IMR-90 (cell line): ENCODE measurements around the gene AHCYL2. TPM values are rescaled to one million over a fixed set of nuclear protein-coding genes. Genes with fewer than 3 reads are reported as not detected.
A peak's percentile ranks its signal among the peaks of the same experiment; 100 is the strongest.

Experiments used
- ATAC-seq: fragments of 200-7000 bp; cut with Tn5 transposase; 2 replicates; pipeline ENCODE4 v1.9.1; 2020; ENCODE audit warnings: low read depth, mild to moderate bottlenecking, moderate library complexity
- BruUV-seq: library from RNA; stranded (reverse); fragments of 400-500 nt; replicated peaks from 2 replicates; lab custom pipeline; 2021; lab: Mats Ljungman, UMichigan
- CTCF ChIA-PET: fragments of 300-600 bp; formaldehyde crosslinking; extraction: SDS; loops from one replicate; lab custom pipeline; 2021; ENCODE audit warnings: antibody characterized with exemption; lab: Yijun Ruan, JAX
- POLR2A ChIA-PET: fragments of 300-600 bp; sonication (Branson Sonifier 250); formaldehyde crosslinking; loops from one replicate; lab custom pipeline; 2022; ENCODE audit warnings: antibody characterized with exemption; ENCODE audit not compliant: unreplicated experiment; lab: Charles Lee
- DNase-seq: peaks from one replicate; pipeline ENCODE4 v3.0.0; 2013
- H2AFZ ChIP-seq: replicated peaks from 2 replicates; pipeline ENCODE3; 2013; ENCODE audit warnings: low read length, mild to moderate bottlenecking; ENCODE audit not compliant: poor library complexity
- H2AK5ac ChIP-seq: 2 replicates; pipeline ENCODE4 v1.6.1; 2013; ENCODE audit warnings: low read depth, low read length, inconsistent platforms
- H2AK9ac ChIP-seq: replicated peaks from 2 replicates; pipeline ENCODE3; 2013; ENCODE audit warnings: mild to moderate bottlenecking, low read depth, low read length, moderate library complexity; ENCODE audit not compliant: poor library complexity
- H2BK120ac ChIP-seq: 2 replicates; pipeline ENCODE4 v1.6.1; 2013; ENCODE audit warnings: low read depth, low read length, inconsistent platforms
- H2BK15ac ChIP-seq: 3 replicates; pipeline ENCODE4 v1.6.1; 2013; ENCODE audit warnings: low read depth, low read length, inconsistent platforms
- H2BK20ac ChIP-seq: 2 replicates; pipeline ENCODE4 v1.6.1; 2013; ENCODE audit warnings: low read depth, mild to moderate bottlenecking, inconsistent platforms, low read length, moderate library complexity
- H2BK5ac ChIP-seq: 2 replicates; pipeline ENCODE4 v1.6.1; 2013; ENCODE audit warnings: mild to moderate bottlenecking, low read depth, low read length, inconsistent platforms; ENCODE audit not compliant: poor library complexity, severe bottlenecking
- H3K14ac ChIP-seq: replicated peaks from 2 replicates; pipeline ENCODE4 v1.6.1; 2013; ENCODE audit warnings: low read depth, low read length, inconsistent platforms
- H3K18ac ChIP-seq: 2 replicates; pipeline ENCODE4 v1.6.1; 2013; ENCODE audit warnings: low read depth, low read length, control low read depth
- H3K23ac ChIP-seq: 2 replicates; pipeline ENCODE4 v1.6.1; 2013; ENCODE audit warnings: low read depth, low read length, inconsistent platforms
- H3K27ac ChIP-seq: 2 replicates; pipeline ENCODE4 v1.5.1; 2013; ENCODE audit warnings: mild to moderate bottlenecking, control low read depth, low read length; ENCODE audit not compliant: insufficient read depth
- H3K27me3 ChIP-seq: 2 replicates; pipeline ENCODE4 v1.6.1; 2013; ENCODE audit warnings: low read length; ENCODE audit not compliant: control insufficient read depth, insufficient read depth
- H3K36me3 ChIP-seq: 2 replicates; pipeline ENCODE4 v1.6.1; 2013; ENCODE audit warnings: low read length, mixed read lengths; ENCODE audit not compliant: control insufficient read depth, insufficient read depth
- H3K4ac ChIP-seq: 2 replicates; pipeline ENCODE4 v1.6.1; 2013; ENCODE audit warnings: low read depth, low read length, inconsistent platforms
- H3K4me1 ChIP-seq: 2 replicates; pipeline ENCODE4 v1.6.1; 2013; ENCODE audit warnings: low read length, mixed read lengths; ENCODE audit not compliant: control insufficient read depth, insufficient read depth
- H3K4me2 ChIP-seq: 2 replicates; pipeline ENCODE4 v1.6.1; 2013; ENCODE audit warnings: low read depth, mild to moderate bottlenecking, control low read depth, low read length, moderate library complexity
- H3K4me3 ChIP-seq: 2 replicates; pipeline ENCODE4 v1.5.1; 2013; ENCODE audit warnings: low read depth, mild to moderate bottlenecking, control low read depth, low read length, moderate library complexity; ENCODE audit not compliant: insufficient read depth
- H3K56ac ChIP-seq: 2 replicates; pipeline ENCODE4 v1.6.1; 2013; ENCODE audit warnings: low read length, inconsistent platforms; ENCODE audit not compliant: insufficient read depth; ENCODE audit errors: extremely low read depth
- H3K79me1 ChIP-seq, 2 experiments: 2 replicates each; pipeline ENCODE4 v1.6.1; 2013; ENCODE audit warnings: low read length in 2 of 2, inconsistent platforms in 1 of 2, low read depth in 1 of 2
- H3K9ac ChIP-seq: 2 replicates; pipeline ENCODE4 v1.6.1; 2013; ENCODE audit warnings: low read depth, low read length, control low read depth
- H3K9me1 ChIP-seq: 2 replicates; pipeline ENCODE4 v1.6.1; 2013; ENCODE audit warnings: low read length, inconsistent platforms; ENCODE audit not compliant: insufficient read depth
- H3K9me3 ChIP-seq: 2 replicates; pipeline ENCODE4 v1.6.1; 2013; ENCODE audit warnings: low read length; ENCODE audit not compliant: control insufficient read depth, insufficient read depth
- H4K20me1 ChIP-seq: 2 replicates; pipeline ENCODE4 v1.6.1; 2013; ENCODE audit warnings: low read length, inconsistent platforms; ENCODE audit not compliant: insufficient read depth
- H4K5ac ChIP-seq: 2 replicates; pipeline ENCODE4 v1.6.1; 2013; ENCODE audit warnings: mild to moderate bottlenecking, low read depth, low read length, control low read depth
- H4K8ac ChIP-seq, 2 experiments: 2 replicates each; pipeline ENCODE4 v1.6.1; 2013; ENCODE audit warnings: low read depth in 2 of 2, low read length in 2 of 2, control low read depth in 1 of 2, inconsistent platforms in 1 of 2
- H4K91ac ChIP-seq: 2 replicates; pipeline ENCODE4 v1.6.1; 2013; ENCODE audit warnings: low read depth, low read length, inconsistent platforms; ENCODE audit not compliant: insufficient read depth
- BHLHE40 ChIP-seq: fragments of 150-350 bp; IDR thresholded peaks from 2 replicates; pipeline ENCODE4 v1.6.1; 2016; ENCODE audit warnings: mild to moderate bottlenecking, low read depth, low read length
- FOS ChIP-seq: fragments of 150-350 bp; IDR thresholded peaks from 2 replicates; pipeline ENCODE4 v1.6.1; 2016; ENCODE audit warnings: low read depth, low read length
- MAFK ChIP-seq: IDR thresholded peaks from 2 replicates; pipeline ENCODE4 v1.6.1; 2012; ENCODE audit warnings: low read depth, low read length, improper control_type of control experiment
- MAZ ChIP-seq: IDR thresholded peaks from 2 replicates; pipeline ENCODE4 v1.6.1; 2012; ENCODE audit warnings: low read depth, mild to moderate bottlenecking, low read length, improper control_type of control experiment, moderate library complexity, borderline replicate concordance
- MXI1 ChIP-seq: IDR thresholded peaks from 2 replicates; pipeline ENCODE4 v1.6.1; 2012; ENCODE audit warnings: low read depth, mild to moderate bottlenecking, low read length, moderate library complexity, borderline replicate concordance
- NFE2L2 ChIP-seq: fragments of 150-350 bp; IDR thresholded peaks from 2 replicates; pipeline ENCODE4 v1.6.1; 2016; ENCODE audit warnings: low read depth, mild to moderate bottlenecking, low read length
- POLR2A ChIP-seq: IDR thresholded peaks from 2 replicates; pipeline ENCODE4 v1.6.1; 2012; ENCODE audit warnings: mild to moderate bottlenecking, low read depth, low read length
- RCOR1 ChIP-seq: IDR thresholded peaks from 2 replicates; pipeline ENCODE4 v1.6.1; 2012; ENCODE audit warnings: mild to moderate bottlenecking, low read length, improper control_type of control experiment; ENCODE audit not compliant: insufficient replicate concordance
- USF2 ChIP-seq: fragments of 150-350 bp; IDR thresholded peaks from 2 replicates; pipeline ENCODE4 v1.6.1; 2017; ENCODE audit warnings: mild to moderate bottlenecking, antibody characterized with exemption, low read length, low read depth
- WGBS, 2 experiments: methylation state at CpG; one replicate each; pipeline versions ENCODE4 v1.1.5 to v1.1.7; 2013; ENCODE audit warnings: missing lambda C conversion rate in 2 of 2; ENCODE audit not compliant: insufficient read length in 1 of 2; ENCODE audit errors: extremely low coverage in 2 of 2; 5-methylcytosine and 5-hydroxymethylcytosine counted together
- dilution Hi-C: fragments of 300-500 bp; cut with HindIII; formaldehyde crosslinking; loops from one replicate; pipeline ENCODE4 v1.14.3; 2018; ENCODE audit warnings: low sequenced_read_pairs; ENCODE audit not compliant: unreplicated experiment
- in situ Hi-C: fragments of 300-500 bp; cut with MboI; formaldehyde crosslinking; loops from 3 replicates; pipeline ENCODE4 v1.14.3; 2019; ENCODE audit warnings: low sequenced_read_pairs, inconsistent platforms, mixed read lengths
- intact Hi-C: fragments of 100-400 bp; cut with micrococcal nuclease; formaldehyde crosslinking; loops from 2 replicates; pipeline ENCODE4 v1.10.0; 2022
- polyA plus RNA-seq, 3 experiments: library from polyadenylated mRNA; depleted of rRNA; stranded (reverse); fragments of >200 nt; gene quantifications; 2 replicates each; pipeline ENCODE4 v1.2.3, GENCODE V29; 2012; ENCODE audit warnings: low replicate concordance in 1 of 3
- total RNA-seq: library from RNA; depleted of rRNA; stranded (reverse); fragments of >200 nt; gene quantifications from 2 replicates; pipeline ENCODE4 v1.2.3, GENCODE V29; 2012

Gene AHCYL2
- total and polyA plus RNA-seq, 2 of the 4 experiments (the other 2 are of a cell fraction), result 5.7 to 7.6 TPM

- peak; percentile 13 for ATAC-seq
- POLR2A ChIA-PET, result no interaction called here
- dilution Hi-C loops (no loop called here), intact Hi-C loops (loop anchor here (5.0 kb wide), 1 partner anchor 47 kb away; no protein-coding TSS in a partner anchor), in situ Hi-C loops (no loop called here)
- Histone ChIP-seq H3K36me3 (no peaks in the 10 kb centered on the region), H3K4me2 (peak overlapping the region; percentile 85), H2BK15ac (no peak overlapping the region), H3K4me1 (peaks cover 2% of the 10 kb centered on the region; the same call in 1 of the 2 replicates), H4K91ac (no peak overlapping the region), H2BK20ac (no peak overlapping the region), H4K5ac (no peak overlapping the region), H3K4ac (no peak overlapping the region), H3K4me3 (peak overlapping the region; percentile 69), H2BK120ac (no peak overlapping the region), H2BK5ac (no peak overlapping the region), H4K20me1 (no peaks in the 10 kb centered on the region), H3K56ac (peak overlapping the region; percentile 41; the same call in 1 of the 2 replicates), H3K79me1 (peaks cover 0 to 9% of the 10 kb centered on the region in 2 experiments; a peak in 1 of 4 replicates), H3K9me1 (no peaks in the 10 kb centered on the region), H2AFZ (peak overlapping the region; percentile 89), H3K9ac (peak overlapping the region; percentile 38), H3K27ac (no peak overlapping the region; the same call in 1 of the 2 replicates), H2AK5ac (no peak overlapping the region), H3K14ac (peak overlapping the region; percentile 51; the same call in 1 of the 2 replicates), H2AK9ac (peak overlapping the region; percentile 59), H3K9me3 (no peaks in the 10 kb centered on the region), H3K27me3 (peaks cover 8% of the 10 kb centered on the region), H4K8ac (no peak overlapping the region), H3K23ac (peak overlapping the region; percentile 84), H3K18ac (no peak overlapping the region)
- CTCF ChIA-PET, result interaction anchor here (0.6 to 2.0 kb wide), 2 partner anchors 31 to 67 kb away, joined by 4 to 5 read pairs; no protein-coding TSS in a partner anchor
- BruUV-seq, result no TSS peak
- TF ChIP-seq USF2, result no peak
- no peak for TF ChIP-seq FOS
- TF ChIP-seq BHLHE40, result no peak
- TF ChIP-seq MAFK, result no peak
- TF ChIP-seq NFE2L2, result no peak
- TF ChIP-seq MAZ, result no peak
- no peak for TF ChIP-seq RCOR1
- TF ChIP-seq MXI1, result no peak
- no peak for TF ChIP-seq POLR2A
- WGBS, 2 experiments, result 2% methylated on average over 12 of the region's 44 CpGs; no CpG with 5 or more reads in 1 of the 2 experiments
- peak; percentile 14 for DNase-seq
Measured at GRCh38 chr7:129434675-129435318, 210.0 kb downstream of the AHCYL2 start.
